Suprapubic skin (tissue), 3 donors: ENCODE data around the gene STOX1.
"Not testable (repeated sequence)": the region's sequence is repeated elsewhere in the genome, so short reads cannot be mapped to it uniquely, and the experiment has no call there.

Experiments
- EP300 ChIP-seq: sonication (generic); formaldehyde crosslinking; IDR thresholded peaks from one replicate; pipeline ENCODE4 v1.6.1; 2017; ENCODE audit warnings: antibody characterized with exemption
- POLR2A ChIP-seq, 2 donors: fragments of 450-650 bp; IDR thresholded peaks; one replicate each; pipeline ENCODE4 v1.6.1; 2017; ENCODE audit warnings: antibody characterized with exemption in 2 of 2, mild to moderate bottlenecking in 2 of 2, moderate library complexity in 2 of 2
- TF ChIP-seq, protein P1 (sequence below), 2 donors: fragments of 200-600 bp in 1 of 2; fragments of 450-650 bp in 1 of 2; sonication (generic) in 1 of 2; IDR thresholded peaks; one replicate each; pipeline ENCODE4 v1.5.1; 2016 to 2019; ENCODE audit warnings: antibody characterized with exemption in 2 of 2, mild to moderate bottlenecking in 1 of 2, moderate library complexity in 1 of 2

DNA sequence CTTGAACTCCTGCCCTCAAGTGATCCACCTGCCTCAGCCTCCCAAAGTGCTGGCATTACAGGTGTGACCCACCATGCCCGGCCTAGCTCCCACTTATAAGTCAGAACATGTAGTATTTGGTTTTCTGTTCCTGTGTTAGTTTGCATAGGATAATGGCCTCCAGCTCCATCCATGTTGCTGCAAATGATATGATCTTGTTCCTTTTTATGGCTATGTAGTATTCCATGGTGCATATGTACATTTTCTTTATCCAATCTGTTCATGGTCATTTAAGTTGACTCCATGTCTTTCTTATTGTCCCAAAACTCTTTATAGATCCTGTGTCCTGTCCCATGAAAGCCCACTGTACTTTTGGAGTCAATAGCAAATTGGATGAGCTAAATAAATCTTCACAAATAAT lies 7.0 kb upstream of the STOX1 start:
- TF ChIP-seq, protein P1, sequence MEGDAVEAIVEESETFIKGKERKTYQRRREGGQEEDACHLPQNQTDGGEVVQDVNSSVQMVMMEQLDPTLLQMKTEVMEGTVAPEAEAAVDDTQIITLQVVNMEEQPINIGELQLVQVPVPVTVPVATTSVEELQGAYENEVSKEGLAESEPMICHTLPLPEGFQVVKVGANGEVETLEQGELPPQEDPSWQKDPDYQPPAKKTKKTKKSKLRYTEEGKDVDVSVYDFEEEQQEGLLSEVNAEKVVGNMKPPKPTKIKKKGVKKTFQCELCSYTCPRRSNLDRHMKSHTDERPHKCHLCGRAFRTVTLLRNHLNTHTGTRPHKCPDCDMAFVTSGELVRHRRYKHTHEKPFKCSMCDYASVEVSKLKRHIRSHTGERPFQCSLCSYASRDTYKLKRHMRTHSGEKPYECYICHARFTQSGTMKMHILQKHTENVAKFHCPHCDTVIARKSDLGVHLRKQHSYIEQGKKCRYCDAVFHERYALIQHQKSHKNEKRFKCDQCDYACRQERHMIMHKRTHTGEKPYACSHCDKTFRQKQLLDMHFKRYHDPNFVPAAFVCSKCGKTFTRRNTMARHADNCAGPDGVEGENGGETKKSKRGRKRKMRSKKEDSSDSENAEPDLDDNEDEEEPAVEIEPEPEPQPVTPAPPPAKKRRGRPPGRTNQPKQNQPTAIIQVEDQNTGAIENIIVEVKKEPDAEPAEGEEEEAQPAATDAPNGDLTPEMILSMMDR (IDR thresholded peaks at IDR 0.05): not testable (repeated sequence)
- not testable (repeated sequence) for TF ChIP-seq POLR2A (IDR thresholded peaks at IDR 0.05); EP300
